NCI-H1436 (cell line): ENCODE results near the gene TPRG1L.

Source experiments
- DNase-seq: peaks from one replicate; lab custom pipeline; 2025; lab: John Stamatoyannopoulos, UW

Gene TPRG1L

DNA sequence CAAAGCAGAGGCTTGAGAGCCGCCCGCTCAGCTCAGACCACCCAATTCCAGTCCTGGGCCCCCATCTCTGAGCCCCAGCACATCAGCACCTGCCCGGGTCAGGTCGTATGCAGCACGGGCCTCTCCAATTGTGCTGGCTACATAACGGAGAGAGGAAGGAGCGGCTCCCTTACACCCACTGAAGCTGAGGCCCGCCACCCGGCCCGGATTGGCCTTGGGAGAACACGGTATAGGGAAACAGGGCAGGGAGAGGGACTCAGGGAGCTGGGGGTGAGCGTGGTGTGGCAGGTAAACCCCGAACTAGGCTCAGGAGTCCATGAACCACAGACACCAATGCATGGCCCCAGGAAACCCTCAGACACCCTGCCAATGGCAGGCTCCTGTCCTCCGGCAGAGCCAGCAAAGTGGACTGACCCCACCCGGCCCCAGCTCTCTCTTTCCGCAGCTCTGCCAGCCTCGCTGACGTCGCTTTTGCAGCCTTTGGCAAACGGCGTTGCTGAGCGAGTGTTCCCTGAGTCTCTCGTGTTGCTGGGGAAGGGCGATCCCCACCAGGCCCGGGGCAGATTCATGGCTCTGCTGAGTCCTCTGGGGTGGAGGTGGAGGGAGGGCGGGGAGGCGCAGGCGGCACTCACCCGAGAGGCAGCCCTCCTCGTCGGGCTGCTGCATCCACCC is 30.0 kb upstream of the TPRG1L start:
- no peak for DNase-seq

DNA sequence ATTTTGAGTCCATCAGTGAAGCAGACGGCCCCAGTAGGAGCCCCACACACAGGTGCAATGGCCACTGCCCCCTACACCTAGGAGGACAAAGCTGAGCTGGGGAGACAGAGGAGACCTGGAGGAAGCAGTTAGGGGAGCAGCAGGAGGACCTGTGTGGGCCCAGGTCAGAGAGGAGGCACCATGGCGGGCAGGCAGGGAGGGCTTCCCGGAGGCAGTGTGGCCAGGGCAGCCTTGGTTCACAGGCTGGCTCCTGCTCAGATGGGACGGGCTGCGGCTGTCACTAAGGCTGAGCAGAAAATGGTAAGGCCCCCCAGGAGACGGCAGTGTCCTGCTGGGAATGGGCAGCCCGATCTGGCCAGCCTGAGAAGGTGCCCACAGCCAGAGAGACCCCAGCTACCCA is 28.9 kb upstream of the TPRG1L start:
- DNase-seq: no peak

DNA sequence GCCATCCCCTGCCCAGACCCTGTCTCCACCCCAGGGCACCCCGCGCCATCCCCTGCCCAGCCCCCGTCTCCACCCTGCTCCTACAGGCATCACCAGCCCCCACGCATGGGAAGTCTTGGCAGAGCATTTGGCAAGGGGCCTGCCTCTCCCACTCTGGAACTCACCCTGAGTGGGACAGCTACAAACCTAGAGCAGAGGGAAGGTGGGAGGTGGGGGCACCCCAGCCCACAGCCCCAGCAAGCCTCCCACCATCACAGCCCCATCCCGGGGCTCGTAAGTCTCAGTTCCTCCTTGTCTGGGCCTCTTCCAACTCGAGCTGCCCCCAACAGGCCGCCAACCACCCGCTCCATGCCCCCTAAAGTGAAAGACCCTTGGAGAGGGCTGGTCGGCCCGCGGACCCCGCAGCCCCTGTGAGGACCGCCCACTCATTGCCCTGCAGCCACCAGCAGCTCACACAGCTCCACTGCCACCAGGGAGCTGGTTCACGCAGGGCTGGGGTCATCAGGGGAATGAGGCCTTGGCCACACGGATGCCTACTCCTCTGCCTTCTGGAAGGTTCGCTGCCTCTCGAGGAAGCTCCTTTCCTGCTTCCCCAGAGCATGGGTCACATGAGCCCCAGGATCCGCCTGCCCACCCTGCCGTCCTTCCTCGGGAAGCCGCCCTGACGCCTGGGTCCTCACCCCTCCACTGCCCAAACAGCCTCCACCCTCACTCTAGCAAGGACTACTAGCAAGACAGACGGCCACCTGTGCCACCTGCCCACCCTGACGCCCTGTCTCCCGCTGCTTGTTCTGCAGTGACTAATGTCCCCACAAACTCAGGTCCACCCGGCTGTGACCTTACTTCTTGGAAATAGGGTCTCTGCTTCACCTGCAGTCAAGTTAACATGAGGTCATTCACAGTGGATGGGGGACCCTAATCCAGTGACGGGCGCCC is 27.9 kb upstream of the TPRG1L start:
- DNase-seq: no peak

DNA sequence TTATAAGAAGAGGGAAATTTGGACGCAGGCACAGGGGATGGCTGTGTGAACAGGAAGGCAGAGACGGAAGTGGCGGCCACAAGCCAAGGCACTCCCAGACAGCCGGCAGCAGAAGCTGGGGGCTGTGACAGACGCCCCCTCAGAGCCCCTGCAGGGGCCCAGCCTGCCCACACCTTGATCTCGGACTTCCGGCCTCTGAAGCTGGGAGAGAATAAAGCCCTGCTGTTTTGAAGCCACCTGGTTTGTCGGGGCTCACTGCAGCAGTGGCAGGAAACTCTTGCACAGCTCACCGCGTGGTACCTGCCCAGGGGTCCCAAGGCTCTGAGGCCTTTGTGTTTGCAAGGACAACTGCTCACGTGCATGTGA is 27.2 kb upstream of the TPRG1L start:
- DNase-seq: no peak

DNA sequence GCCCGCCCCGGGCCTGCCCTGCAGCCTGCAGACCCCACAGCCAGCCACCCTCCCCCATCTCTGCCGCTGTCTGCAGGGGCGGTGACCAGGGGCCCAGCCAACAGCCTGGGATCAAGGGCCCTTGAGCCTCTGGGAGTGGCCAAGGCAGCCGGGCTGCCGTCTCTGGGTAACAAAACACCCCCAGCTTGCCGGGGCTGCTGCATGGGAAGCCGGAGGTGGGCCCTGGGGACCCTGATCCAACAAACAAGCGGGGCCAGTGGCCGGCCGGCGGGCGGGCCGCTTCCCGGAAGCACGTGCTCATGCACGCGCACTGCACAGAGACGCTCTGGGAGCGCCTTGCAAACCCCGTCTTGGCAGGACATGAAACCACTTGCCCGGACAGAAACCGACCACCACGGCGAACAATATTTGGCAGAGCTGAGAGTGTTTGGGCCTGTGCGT is 26.7 kb upstream of the TPRG1L start:
- no peak for DNase-seq

DNA sequence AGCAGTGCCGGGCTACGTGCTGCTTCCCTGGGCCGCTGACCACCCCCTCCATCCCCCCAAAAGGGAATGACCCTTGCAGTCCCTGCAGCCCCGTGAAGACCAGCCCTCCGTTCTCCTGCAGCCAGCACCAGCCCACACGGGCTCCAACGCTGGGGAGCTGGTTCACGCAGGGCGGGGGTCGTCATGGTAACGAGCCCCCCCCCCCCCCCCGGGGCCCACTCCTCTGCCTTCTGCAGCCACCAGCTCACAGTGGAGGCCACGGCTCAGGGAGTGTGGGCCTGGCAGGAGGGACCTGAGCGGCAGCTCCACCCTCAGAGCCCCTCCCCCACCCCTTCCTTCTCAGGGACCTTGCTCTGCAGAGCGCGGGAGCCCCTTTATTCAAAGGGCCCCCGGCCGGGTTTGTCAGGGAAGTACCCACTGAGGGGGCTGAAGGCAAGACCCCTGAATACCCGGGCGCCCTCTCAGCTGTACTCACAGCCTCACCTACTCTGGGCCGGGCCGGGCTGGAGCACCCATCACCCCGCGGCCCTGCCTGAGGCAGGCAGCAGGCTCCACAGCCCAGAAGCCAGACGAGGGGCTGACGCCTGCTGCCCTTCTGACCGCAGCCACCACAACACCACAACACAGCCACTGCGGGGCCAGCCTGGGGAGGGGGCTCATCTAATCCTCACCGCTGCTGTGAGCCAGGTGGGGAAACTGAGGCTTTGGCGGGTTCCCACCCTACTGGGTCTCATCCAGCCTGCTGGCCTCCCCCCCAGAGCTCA is 26.1 kb upstream of the TPRG1L start:
- DNase-seq: no peak

DNA sequence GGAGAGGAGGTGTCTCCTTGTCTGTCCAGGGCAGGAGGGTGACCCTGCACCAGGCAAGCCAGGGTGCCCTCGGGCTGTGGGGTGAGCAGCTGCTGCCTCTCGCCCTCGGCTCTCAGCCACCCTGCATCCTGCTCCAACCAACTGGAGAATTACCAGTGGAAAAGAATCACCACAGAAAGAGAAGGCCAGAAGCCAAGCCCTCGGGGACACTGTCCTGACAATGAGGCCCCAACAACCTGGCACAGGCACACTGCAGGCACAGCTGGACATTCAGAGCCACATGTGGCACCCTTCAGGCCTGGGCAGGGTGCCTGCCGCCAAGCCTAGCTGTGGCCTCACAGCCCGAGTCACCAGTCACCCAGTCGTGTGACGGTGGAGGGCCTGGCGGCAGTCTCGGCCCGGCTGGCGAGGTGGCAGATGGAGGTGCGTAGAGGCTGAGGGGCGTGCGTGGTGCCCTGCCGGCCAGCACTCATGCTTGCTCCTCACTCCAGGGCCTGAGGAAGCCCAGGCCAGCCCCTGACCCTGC is 25.5 kb upstream of the TPRG1L start:
- no peak for DNase-seq

DNA sequence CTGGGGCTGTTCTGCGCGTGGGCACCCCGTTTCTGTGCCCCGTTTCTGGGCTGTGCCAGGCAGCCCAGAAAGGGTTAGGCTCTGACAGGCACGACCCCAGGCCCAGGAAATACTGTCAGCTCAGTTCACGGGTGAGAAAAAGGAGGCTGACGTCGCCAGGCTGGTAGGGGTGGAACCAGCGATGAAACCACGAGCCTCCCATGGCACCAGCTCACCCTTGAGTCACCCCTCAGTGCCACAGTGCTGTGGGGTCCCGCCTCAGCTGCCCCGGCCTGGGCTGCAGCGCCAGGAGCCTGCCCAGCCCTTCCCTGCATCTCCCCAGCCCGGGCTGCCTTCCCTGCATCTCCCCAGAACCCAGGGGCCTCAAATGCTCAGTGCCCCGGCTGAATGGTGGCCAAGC is 25.0 kb upstream of the TPRG1L start:
- no peak for DNase-seq

DNA sequence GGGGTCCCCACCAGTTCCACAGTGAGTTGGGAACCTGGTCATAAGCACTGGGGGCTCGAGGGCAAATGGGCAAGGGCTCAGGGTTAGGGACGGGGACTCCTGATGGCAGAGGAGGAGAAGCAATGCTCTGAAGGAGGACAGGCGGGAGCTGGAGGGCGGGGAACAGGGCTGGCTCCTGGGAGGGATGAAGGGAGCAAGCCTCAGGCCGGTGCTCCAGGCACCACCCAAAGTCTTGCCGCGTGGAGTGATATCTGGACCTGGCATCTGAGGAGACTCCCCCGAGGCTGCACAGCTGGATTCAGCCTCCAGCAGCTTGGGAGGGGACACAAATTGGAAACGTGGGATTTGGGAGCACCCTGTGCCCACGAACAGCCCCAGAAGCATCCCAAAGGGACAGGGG is 24.5 kb upstream of the TPRG1L start:
- no peak for DNase-seq

DNA sequence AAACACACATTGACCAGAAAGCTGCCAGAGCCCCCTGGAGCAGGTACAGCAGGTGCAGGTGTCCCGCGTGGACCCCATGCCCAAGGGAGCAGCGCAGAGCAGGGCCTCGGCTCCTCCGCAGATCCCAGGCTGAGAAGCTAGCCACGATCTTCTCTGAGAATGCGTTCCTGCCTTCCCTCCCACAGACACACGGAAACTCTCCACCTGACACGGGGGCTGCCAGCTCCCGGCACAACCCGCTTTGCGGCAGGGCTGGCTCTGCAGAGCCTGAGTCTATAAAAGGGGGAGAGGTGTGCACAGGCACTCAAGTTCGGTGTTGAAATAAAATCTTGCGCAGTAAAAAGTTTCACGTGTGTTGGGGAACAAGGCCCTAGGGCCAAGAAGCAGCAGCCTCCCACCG is 23.1 kb upstream of the TPRG1L start:
- DNase-seq: no peak

DNA sequence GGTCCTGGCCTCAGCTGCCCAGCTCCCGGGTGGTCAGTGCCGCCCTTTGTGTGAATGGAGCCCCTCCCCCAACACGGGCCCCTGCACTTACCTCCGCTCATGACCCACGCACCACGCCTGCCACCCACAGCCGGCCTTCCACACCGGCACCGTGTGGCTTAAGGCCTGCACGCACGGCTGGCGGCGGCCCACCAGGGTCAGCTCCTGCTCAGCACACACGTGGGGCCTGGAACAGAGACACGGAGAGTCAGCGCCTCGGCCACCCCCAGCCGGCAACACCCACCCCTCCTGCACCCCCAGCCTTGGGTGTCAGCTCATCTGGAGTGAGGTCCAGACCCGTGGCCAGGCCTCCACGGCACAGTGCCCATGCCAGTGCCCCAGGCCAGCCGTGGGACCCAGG is 22.4 kb upstream of the TPRG1L start:
- no peak for DNase-seq

DNA sequence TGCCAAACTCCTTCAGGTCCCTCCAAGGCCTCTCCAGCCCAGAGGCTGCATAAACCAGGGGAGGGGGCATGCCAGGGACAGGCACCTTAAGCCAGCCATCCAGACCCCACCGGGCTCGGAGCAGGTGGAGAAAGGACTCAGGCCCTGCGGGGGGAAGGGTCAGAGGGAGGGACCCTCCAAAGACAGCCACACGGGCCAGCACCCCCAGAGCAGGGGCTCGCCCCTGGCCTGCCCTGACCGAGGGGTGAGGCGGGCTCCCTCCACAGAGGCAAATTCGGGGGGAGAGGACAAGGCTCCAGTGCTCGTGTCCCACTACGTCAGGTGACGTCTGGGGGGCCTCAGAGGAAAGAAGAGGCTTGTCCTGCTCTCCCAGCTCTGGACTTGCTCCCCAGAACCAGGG is 21.7 kb upstream of the TPRG1L start:
- DNase-seq: no peak

DNA sequence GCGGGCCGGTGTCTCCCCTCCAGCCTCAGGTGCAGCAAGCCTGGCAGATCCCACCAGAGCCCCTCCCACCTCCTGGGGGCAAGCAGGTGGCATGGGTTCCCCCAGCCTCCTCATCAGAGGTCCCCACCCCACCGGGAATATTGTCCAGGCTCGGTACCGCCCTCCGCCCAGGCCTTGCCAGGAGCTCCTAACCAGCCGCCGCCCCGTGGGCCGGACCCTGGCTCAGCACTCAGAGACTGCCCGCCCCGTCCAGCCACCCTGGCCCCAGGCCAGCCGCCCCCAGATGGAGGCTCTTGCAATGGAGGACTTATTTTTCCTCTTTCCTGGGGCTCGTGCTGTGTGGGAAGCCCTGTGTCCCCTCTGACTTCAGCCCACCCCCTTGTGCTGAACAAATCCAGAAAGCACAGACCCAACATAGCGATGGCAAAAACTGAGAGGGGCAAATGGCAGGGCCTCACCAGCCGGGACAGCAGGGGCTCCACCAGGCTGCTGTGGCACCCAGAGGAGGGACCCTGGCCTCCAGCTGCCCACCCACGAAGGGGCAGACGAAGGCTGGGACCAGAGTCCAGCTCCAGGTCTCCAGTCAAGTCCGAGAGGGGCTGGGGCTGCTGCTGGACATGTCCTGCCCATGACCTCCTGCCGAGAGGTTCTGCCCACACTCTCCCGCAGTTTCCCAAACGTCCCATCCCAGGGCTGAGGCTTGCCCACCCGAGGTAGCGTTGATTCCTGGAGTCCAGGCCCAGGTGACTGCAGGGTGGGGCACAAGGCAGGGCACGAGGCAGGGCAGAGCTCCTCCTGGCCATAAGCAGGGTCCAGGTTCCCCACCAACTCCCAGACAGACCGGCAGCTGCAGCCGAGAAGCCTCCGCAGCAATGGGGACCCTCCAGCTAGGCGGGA is 21.0 kb upstream of the TPRG1L start:
- DNase-seq: no peak

DNA sequence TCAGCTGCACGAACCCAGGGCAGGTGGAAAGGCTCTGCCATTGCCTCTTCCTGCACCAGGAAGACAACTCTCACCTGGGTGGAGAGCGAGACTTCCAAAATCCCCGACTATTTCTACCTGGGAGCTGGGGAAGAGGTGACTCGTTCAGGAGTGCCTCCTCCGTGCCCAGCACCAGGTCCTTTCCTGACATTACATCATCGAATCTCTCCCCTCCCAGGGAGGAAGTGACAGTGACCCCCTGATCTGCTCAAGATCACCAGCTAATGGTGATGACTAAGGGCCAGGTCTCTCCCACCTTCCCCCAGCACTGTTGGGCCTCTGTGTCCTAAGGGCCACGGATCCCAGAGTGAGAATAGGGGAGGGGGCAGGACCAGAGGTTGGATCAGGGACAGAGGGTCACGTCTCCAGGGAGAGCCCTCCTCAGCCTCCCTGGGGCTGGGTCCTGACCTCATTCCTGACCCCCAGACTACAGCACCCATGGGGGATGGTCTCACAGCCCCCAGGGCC is 20.3 kb upstream of the TPRG1L start:
- DNase-seq: no peak

DNA sequence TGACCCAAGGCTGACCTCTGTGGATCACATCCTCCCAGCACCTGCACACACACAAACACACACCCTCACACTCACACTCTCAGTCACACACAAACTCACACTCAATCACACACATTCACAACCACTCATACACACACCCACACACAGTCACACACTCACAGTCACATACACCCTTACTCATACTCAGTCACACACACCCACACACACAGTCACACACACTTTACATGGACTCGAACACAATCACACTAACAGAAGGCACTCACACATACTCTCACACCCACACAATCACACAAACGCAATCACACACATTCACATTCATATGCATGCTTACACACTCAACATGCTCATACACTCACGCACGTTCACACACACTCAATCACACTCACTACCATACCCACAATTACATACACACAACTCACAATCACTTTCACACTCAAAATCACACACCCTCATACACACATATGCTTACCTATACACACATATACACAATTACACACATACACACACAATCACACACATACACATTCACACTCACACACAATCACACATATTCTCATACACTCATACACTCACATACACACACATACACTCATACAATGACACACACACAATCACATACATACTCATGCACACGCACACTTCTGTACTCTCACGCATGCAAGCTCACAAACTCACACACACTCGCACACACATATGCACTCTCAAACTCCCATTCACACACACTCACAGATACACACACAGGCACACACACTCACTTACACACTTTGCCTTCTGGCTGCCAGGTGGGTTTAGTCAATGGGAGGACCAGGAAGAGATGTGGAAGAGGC is 19.6 kb upstream of the TPRG1L start:
- no peak for DNase-seq

DNA sequence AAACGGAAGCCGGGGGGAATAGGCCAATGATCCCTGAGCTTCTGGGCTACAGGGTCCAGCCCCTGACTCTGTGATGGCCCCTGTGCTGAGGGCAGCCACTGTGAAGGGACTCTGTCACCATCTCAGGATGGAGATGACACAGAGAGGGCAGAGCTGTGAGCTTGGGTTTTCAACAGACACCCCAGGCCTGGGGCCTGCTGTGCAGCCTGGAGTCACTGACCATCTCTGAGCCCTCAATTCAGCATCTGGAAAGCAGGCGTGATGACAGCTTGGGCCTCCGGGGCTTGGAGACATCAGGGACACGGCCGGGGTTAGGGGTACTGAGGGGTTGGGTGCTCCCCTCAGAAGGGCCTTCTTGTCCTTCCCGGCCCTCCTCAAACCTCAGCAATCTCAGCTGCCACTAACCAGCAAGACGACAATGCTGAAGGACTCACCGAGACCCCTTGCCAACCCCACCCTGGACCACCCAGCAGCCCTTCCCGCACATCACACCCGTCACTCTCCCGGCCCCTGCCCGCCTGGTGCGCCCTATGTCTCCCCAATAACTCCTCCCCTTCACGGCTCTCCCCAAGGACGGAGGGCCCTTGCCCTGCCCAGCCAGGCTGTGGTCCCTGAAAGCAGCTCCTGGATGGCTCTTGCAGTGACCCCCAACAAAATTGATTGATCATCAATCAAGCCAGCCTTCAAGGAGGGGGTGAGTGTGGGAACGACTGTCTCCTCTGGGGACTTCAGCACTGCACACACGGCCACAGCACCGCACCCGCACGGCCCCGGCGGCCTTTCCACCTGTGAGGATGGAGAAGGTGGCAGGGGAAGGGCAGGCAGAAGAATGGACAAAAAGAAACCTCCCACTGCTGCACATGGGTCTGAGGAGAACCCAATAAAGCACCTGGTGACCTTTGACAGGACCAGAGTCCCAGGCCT is 17.8 kb upstream of the TPRG1L start:
- no peak for DNase-seq

DNA sequence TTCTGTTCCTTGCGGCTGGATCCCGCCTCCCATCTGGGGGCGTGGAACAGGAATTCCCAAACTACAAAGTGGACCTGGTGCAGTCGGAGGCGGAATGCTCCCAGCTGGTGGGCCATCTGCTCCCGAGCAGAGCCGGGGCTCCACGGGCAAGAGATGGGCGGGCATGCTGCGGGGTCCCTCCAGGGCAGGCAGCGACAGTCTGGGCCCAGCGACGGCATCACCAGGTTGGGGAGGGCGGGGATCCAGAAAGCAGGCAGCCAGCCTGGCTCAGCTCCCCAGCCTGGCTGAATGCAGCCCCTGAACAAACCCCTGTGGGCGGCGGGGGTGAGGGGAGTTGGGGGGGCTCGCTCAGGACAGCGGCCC is 17.1 kb upstream of the TPRG1L start:
- DNase-seq: no peak

DNA sequence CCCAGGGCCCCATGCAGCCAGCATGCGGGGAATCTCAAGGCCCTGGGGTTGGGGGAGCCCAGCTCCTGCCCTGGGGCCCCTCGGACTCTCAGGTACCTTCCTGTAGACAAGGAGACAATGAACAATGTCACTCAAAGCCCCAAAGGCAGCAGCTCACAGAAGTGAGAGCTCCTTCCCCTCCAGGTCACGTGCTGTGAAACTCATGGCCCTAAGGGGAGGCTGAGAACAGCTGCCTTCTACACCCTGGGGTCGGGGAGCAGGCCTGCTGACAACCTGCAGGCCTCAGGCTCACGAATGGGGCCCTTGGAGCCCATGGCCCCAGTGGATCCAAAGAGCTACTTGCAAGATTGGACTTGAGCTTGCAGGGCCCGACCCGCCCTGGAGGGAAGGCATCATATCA is 16.7 kb upstream of the TPRG1L start:
- DNase-seq: no peak

DNA sequence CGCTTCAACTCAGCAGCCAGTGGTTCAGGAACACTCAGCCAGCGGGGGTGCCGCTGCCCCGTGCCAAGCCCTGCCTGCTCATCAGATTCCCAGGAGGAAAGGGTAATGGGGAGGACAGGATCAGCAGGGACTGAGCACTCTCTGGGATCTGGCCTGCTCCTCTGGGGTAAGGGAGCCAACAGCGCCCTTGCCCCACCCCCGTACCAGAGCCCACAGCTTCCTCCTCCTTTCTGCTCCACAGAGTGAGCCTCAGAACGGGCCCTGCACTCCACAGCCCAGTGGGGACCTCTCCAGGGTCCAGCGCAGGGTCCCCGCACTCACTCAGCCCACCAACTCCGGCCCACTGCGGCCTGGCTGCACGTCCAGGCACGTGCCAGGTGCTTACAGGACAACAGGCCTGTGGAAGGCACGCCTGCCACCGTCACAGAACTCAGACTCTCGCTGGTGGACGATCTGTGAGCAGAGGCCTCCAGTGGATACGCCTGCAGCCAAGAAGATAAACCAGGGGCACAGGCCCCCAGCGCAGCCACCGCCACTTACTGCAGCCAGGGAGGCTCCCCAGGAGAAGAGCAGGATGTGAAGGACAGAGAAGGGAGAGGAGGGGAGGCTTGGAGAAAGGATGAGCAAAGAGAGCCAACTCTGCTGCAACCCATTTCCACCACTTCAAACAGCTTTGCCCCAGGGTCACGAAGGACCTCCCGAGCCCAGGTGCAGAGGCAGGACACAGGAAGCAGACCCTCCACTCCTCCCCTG is 15.6 kb upstream of the TPRG1L start:
- DNase-seq: no peak
